Esophagus muscularis mucosa (tissue), 3 donors: ENCODE data around the gene TMEM176A.

Experiments
- CTCF ChIP-seq, 3 experiments: fragments of 200-600 bp in 2 of 3; fragments of 450-650 bp in 1 of 3; sonication (generic) in 2 of 3; IDR thresholded peaks; one replicate each; pipeline ENCODE4 v1.5.1; 2017 to 2019; ENCODE audit warnings: antibody characterized with exemption in 3 of 3, mild to moderate bottlenecking in 2 of 3, moderate library complexity in 1 of 3
- POLR2AphosphoS5 ChIP-seq, 2 donors: sonication (generic); formaldehyde crosslinking; IDR thresholded peaks; one replicate each; pipeline ENCODE4 v1.6.1; 2017; ENCODE audit warnings: antibody characterized with exemption in 2 of 2

- no peak for TF ChIP-seq POLR2AphosphoS5 (IDR thresholded peaks at IDR 0.05)
- TF ChIP-seq CTCF (IDR thresholded peaks at IDR 0.05), result no peak
Observed at GRCh38 chr7:150823043-150823442, 22.5 kb downstream of the TMEM176A start.
